ENCODE data around the gene SUN5.

GRCh38 chr20:33006776-33007375, 2.6 kb upstream of the SUN5 start:
- no peak for TF ChIP-seq CTCF (IDR thresholded peaks at IDR 0.05; ENCODE audit: extremely low read depth in 1 of 2, insufficient read depth in 1 of 2, low read depth in 1 of 2, low read length in 2 of 2)
- TF ChIP-seq EZH2 (IDR thresholded peaks at IDR 0.05; ENCODE audit: borderline replicate concordance, low read depth, low read length, severe bottlenecking), result no peak
- TF ChIP-seq POLR2AphosphoS5 (IDR thresholded peaks at IDR 0.05; ENCODE audit: insufficient read depth, low read depth, low read length), result no peak
- no peak for TF ChIP-seq MAX (IDR thresholded peaks at IDR 0.05; ENCODE audit: insufficient read depth, insufficient read length)
- TF ChIP-seq POLR2A (IDR thresholded peaks at IDR 0.05; ENCODE audit: low read depth, low read length), result no peak
